GM21390 (cell line): ENCODE data around the gene CDK5RAP2.

ENCODE experiments used
- ATAC-seq: cut with Tn5 transposase; IDR thresholded peaks from one replicate; pipeline ENCODE4 v1.9.1; 2021; ENCODE audit not compliant: unreplicated experiment

CDK5RAP2 gene

DNA sequence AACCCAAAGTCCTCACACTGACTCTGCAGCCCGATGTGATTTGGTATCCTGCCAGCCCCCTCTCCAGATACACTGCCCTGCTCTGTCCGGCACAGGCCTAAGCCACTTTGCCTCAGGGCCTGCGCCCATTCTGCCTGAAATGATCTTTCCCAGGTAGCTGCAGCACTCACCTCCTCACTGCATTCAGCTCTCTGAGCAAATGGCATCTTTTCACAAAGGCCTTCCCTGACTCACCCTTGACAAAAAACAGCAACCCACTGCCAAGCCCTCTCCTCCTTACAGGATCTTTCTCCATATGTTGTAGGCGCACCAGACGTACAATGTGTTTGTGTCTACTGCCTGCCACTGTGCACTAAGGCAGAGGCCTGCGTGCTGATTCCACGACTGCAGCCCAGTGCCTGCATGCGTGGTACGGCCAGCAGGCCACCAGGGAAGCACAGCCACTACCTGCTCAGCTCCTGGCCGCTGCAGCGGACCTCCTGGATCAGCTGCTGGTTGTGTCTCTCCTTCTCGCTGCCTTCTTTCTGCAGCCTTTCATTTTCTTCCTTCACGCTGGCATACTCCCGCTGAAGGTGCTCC lies 171.2 kb downstream of the CDK5RAP2 start:
- ATAC-seq = no peak

DNA sequence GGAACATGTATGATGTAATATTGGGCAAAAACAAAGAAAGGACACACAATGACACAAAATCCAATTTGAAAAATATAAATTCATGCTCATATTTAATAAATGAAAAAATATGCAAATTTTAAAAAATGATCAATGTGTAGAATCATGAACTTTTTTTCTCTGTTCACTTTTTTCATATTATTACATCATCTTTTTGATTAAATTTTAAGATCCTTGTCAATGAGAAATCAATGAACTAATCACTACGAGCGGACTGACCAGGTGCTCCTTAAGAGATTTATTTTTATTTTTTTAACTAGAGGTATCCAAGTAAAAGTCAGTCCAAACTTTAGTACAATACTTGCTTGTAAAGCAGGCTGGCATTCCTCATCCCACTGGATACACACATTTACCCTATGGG lies 174.1 kb downstream of the CDK5RAP2 start:
- no peak for ATAC-seq

DNA sequence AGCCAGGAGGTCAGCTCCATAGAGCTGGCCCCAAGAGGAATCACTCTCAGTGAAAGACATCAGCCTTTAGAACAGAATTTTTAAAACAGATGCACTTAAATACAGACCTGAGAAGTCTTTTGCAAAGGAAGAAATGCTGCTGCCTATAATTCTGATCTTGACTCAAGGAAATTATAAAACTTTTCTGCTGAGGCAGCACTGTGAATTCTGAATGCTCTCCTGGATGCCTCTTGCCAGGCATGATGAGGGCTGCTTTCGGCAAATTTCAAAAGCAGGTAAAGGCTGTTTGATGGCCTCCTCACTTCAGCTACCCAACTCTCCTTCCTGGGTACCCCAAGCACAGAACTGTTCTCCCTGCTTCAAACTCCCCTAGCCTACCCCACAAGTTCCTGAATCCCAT lies 174.8 kb downstream of the CDK5RAP2 start:
- no peak for ATAC-seq

DNA sequence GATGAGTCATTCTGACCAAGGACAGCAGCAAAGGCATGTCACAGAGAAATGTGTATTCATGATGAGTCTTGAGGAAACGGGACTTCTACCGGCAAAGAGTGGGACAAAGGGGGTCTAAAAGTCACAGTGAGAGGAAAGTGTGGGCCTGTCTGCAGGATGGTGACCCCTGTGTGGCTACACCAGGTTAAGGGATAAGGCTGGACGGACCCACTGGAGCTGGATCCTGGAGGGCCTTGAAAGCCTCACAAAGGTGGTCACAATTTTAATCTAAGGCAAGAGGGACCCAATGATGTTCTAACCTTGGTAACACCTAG lies 176.5 kb downstream of the CDK5RAP2 start:
- no peak for ATAC-seq

DNA sequence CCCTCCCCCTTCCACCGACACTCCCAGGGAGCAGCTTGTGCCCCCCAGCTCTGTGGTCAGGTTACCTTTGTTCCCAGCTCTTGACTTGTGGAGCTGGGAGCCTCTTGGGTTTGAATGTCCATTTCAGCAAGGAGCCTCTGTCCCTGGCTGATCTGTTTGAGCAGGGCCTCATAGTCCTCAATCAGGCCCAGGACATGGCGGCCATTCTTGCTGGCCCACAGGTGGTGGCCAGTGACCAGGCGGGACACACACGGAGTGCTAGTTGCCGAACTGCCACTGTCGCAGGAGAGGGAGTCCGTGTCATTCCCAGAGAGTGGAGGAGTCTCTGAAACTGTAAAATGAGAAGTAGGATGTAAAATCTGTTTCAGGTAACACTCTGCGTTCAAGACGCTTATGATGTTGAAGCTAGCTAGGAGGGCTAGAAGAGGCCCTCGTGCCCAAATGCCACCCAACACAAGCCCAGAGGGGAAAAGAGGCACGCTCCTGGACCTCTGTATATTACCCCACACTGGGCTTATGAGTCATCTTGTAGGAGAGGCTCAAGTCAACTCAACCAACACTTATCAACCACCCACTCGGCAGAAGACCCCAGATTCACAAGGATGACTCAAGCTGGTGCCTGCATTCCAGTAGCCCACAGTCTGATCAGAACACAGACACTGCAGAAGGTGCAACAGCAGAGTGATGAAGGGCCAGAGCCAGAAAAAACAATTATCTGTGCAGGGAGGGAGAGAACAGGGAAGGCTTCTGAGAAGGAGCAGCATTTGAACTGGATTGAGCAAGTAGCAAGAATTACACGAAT lies 177.0 kb downstream of the CDK5RAP2 start:
- no peak for ATAC-seq

DNA sequence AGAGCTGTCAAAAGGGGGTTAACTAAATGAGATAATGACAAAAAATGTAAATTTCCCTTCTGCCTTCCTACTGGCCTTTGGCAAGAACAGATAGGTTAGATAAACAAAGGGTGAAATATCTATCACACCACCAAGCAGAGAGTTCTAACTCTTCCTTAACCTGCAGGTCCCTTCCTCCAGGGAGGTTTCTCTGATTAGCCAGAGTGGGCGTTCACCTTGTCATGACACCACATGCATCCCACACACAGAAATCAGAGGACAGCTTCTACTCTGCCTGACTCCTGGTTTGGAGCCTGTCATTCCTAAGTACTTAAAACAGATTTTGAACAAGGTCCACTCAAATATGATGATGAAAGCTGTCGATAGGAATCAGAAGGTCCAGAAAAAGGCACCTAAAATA lies 180.0 kb downstream of the CDK5RAP2 start:
- ATAC-seq = no peak

DNA sequence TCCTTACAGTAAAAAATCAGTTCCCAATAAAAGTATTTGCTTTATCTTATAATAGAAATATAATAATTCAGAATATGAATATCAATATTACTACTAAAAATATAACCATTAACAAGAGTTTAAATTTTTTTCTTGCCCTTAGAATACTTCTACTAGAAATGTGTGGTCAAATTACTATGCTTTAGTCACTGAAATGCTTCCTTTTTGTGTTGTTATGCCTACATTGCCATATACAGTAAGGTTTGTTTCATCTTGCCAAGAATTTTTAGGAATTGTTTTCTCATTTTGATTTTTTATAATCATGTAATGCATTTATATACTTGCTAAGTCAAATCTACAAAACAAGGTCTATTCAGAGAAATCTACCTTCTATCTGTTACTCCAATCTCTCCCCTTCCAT lies 181.7 kb downstream of the CDK5RAP2 start:
- ATAC-seq = no peak

DNA sequence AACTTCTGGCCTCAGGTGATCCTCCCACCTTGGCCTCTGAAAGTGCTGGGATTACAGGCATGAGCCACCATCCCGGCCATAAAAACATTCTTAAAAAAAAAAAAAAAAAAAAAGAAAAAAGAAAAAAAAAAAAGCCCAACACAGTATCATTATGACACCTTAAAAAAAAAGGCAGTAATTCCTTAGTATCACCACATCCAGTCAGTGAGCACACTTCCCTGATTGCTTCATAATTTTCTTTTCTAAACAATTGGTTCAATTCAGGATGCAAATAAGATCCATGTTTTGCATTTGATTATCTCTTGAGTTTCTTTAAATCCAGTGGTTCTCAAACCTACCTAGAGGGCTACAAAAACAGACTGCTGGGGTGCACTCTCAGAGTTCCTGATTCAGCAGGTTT lies 182.5 kb downstream of the CDK5RAP2 start:
- ATAC-seq = no peak

DNA sequence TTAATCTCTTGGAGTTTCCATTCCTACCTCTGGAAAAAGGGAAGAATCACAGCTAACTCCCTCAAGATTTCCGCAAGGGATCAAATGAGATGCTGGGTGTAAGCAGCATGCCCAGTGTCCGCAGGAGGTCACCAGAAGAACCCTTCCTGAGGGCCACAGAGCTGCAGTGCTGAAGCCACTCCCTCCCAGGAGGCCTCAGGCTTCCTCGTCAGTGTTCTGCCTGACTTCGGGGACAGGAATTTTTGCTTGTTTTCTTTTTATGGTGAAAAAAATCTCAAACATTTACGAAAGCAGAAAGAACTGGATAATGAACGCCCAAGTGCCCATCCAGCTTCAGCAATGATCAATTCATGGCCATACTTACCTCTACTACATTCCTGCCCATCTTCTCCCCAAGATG lies 183.0 kb downstream of the CDK5RAP2 start:
- ATAC-seq = no peak

DNA sequence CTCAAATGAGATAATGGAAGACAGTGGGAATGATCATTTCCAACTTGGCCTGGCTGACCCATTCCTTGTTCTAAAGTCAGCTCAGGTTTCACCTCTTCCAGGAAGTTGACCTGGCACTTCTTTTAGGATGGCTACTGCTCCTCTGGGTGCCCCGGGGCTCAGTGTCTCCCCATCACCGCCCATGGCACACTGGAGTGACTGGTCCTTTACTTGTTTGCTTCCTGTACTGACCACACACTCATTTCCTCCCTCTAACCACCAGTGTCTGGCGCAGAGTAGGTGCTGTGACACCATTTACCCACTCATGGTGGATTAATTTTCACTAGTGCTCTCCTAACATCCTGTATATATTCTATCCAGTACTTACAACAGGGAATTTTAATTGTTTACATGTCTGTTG lies 183.5 kb downstream of the CDK5RAP2 start:
- no peak for ATAC-seq

DNA sequence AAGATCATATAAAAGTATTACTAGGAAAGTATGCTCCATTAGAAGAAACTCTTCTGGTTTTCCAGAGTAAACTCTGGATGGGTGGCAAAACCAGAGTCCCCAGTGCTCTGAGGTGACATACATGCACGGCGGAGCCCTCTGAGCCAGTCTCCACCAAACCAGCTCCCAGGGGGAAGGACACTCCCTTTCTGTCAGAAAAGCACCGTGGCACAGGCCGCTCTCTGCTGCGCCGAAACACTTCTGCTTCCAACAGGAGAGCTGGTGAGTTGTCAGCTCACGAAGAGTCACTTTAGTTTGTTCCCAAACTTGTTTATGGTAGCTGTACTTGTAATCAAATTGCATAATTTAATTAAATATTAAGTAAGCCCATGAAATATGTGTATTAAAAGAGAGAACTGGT lies 184.6 kb downstream of the CDK5RAP2 start:
- ATAC-seq = no peak

DNA sequence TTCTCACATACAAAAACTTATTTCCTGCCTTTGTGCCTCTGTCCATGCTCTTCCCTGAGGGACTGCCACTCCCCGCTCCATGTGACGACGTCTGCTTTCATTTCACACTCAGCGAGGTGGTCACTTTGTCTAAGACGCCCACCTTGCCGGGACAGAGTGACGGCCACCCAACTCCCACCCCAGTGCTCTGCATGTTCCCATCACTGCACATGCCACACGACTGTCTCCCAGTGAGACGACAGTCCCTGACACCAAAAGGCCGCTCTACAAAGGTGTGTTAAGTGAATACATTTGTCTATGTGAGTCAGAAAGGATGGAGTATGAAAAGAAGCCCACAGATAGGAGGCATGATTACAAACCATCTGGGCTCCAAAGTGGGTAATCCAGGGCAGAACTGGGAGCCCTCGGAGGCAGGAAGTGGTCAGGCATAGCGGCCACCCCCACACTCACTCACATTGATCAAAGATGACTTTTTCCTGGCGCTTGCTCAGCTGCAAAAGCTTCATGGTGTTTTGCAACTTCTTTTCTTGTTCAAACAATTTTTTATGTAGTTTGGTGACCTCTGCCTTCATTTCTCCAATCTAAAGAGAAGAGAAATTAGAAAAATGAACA lies 185.8 kb downstream of the CDK5RAP2 start:
- ATAC-seq = no peak

DNA sequence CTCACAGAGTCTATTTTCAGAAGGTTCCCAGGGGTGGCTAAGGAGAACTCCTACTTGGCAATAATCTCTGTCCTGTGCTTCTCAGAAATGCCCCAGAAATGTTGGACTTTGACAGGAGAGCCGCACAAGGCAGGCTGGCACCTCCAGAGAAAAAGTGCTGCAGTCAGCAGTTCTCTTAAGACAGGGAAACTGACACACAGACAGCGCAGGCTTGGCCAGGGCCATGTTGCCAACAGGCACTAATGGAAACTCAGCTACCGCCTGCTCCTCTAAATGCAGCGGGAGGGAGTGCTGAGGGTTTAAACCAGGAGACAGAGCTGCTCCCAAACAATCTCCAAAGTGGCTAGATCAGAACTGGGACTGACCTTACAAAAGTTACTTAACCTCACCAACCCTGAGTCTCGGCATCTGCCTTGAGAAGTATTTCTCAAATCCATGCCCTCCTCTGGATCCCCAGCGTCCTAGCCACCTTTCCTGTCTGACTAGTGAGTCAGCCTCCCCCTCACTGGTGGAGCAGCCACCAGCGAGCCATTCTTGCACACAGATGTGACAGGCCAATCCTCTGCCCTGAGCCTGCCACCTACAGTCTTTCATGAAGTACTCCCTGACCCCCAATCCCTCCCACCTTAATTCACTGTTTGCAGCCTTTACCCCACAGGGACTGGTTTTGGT lies 186.4 kb downstream of the CDK5RAP2 start:
- no peak for ATAC-seq

DNA sequence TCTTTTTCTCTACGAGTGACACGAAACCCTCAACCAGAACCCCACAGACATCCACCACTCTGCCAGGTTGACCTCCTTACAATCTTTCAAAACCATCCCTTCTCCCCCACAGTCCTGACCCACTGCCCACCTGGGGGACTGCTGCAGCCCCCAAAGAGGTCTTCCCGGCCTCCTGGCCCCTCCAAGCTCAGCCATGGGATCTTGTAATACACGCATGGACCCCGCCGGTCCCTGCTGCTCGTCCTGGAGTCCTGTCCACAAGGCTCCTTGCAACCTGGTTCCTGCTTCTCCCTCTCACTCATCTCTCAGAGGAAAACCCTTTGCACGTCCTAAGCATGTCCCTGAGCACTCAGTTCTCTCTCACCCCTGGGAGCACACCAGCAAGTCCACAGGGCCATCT lies 187.3 kb downstream of the CDK5RAP2 start:
- ATAC-seq = no peak

DNA sequence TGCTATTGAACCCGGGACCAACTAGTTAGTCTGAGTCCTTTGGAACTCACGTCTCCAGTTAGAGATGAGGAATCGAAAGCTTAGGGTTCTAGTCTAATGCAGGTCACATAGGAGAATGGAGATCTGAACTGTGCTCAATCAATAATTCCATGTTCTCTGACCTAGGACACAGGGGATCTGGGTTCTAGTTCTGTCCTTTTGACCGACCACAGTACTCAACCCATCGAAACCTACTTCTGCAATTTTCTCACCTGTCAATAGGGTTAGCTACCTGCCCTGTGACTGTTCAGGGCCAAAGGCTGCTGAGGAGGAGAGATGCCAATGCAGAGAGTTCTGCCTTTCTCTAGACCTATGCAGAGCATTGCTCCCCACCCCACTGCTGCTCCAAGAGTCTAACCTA lies 187.7 kb downstream of the CDK5RAP2 start:
- ATAC-seq = no peak

DNA sequence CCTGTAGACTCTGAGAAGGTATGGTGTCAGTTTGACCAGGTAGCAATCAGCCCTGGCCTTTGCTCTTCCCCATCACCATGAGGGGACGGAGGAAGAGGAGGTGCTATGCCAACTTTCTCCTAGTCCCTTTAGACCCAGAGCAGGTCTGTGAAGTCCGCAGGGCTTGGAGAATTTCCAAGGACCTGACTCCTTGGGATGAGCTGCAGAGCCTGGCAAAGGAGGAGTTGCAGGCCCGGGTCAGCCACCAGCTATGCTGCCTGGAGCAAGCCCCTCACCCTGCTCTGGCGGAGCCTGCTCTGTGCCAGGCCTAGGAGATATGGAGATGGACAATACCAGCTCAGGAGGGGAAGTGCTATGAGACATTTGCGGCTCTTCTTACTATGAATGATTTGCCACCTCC lies 188.3 kb downstream of the CDK5RAP2 start:
- ATAC-seq = no peak

DNA sequence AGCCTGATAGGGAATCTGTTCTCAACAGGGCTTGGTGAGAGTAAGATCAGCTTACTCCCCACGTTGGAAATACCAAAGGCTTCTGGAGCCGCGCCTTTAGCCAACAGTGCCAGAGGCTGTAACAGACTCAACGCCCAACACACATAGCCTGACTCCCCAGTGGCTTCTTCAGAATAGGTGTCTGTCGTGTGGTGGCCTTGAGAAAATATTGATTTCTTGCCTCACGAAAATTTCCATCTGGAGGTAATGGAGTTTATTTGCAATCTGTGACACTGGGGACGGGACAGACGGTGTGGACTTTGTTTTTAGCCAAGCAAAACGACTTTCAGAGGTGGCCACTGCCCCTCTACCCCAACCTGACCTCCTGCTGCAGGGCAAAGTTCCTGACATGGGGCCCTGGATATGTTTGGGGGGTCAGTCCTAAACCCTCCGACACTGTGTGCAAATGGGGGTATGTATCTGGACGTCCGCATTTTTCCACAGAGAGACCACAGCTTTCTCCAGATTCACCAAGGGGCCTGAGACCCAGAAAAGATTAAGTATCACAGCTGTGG lies 189.3 kb downstream of the CDK5RAP2 start:
- no peak for ATAC-seq

DNA sequence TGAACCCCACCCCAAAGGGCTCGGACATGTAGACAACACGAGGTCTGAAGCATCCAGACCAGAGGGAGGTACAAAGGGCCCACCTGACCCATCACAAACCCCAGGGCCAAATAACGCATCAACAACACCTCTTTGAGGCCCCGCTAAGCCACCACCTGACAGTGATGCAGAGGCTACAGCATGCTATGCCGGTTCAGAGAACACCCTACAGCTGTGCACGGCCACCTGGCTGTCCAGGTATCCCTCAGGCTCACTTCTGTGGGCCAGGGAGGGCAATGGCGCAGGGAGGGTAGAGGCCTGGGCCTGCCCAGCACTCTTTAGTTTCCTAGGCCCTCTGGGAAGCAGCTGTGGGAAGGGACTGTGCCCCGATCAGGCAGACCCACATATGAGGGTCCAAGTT lies 190.1 kb downstream of the CDK5RAP2 start:
- ATAC-seq = no peak

DNA sequence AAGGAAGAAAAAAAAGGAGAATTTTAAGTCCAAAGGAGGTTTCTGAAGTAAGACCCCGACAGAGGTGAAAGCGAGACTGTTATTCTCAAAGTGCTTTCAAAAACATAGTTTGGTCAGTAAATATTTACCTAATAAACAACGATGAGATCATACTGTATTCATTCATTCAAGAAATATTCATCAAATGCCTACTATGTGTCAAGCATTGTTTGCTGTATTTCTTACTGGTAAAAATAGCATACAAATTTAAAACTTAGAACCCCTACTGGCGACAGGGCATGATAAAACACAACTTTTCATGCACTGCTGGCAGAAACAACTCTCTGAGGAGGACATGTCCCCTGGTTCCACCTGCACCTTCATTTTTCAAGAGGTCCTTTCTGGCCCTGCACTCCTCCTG lies 190.7 kb downstream of the CDK5RAP2 start:
- no peak for ATAC-seq

DNA sequence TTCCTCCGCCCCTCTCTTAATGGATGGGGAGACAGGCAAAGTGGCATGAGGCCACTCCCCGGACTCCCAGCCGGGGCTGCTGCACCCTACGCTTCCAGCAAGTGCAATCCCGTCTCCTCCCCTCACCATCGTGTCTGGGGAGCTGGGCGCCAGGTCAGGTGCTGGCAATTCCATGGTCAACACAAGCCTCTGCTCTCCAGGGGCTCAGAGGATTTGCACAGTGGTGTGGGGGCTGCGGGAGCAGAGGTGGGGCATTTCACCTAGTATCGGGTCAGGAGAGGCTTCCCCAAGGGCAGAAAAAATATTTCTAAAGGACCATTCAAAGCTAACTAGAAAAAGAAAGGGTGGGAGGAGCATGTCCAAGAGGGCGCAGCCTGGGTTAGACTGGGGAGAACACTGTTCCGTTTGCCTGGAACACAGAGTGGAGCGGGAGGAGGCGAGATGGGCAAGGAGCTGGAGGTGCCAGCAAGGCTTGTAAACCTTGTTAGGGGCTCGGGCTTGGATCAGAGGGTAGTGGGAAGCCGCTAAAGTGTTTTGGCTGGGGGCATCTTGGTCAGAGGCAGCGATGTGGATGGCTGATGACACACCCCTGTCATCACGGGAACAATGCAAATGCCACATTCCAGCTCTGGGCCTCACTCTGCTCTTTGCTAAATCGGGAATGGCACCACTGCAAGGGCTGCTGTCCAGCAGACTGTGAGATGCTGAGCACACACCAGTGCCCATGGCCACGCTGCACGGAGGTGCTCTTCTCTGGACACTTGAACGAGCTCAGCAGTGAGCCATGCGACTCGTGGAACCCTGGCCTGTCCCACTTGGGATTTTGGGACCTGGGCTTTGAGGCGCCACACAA lies 191.7 kb downstream of the CDK5RAP2 start:
- no peak for ATAC-seq
